Activated T-cell treated with anti-CD3 and anti-CD28 coated beads for 1 hour (primary cell): ENCODE data around the gene BTBD9.
A peak's percentile ranks its signal among the peaks of the same experiment; 100 is the strongest.

Source experiments
- DNase-seq: peaks from one replicate; pipeline ENCODE4 v3.0.0-alpha.2; 2020; ENCODE audit warnings: low read depth

BTBD9 gene

DNA sequence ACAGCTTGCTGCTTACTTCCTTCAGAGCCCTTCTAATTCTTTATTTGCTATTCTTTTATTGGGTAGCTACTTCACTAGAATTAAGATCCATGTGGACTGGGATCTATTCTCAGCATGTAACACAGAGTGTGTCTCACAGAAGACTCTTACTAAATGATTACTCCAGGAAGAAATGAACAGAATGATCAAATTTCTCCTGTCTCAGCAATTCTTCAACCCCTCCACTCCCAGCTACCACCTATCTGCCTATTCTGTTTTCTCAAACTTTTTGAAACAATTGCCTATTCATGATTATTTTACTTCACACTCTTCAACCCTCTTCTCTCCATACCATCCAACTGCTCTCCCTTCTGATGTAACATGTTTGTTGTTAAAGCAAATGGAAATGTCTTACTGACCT lies 132.6 kb downstream of the BTBD9 start:
- DNase-seq, result no peak

DNA sequence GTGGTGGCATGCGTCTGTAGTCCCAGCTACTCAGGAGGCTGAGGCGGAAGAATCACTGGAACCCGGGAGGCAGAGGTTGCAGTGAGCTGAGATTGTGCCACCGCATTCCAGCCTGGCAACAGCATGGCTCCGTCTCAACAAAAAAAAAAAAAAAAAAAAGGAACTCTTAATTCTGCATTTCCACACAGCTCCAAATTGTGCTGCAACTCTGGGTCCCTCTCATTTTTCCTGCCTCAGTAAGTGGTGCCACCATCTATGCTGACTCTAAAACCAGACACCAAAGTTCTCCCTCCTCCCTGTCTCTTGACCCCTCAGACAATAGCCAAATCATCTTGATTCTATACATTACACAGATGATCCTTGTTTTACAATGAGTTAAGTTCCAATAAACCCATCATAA lies 133.9 kb downstream of the BTBD9 start:
- no peak for DNase-seq

DNA sequence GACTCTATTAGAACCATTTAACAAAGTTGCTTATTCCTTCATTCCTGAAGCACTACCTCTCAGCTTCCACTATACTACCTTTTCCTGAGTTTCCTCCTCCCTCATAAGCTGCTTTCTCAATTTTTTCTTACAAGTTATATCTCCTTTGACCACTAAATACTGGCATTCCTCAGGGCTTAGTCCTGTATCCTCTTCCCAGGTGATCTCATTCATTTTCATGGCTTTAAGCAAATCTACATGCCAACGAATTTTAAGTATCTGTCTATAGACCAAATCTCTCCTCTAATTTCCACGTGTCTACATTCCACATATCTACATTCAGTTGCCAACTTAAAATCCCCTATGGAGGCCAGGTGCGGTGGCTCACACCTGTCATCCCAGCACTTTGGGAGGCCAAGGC lies 134.7 kb downstream of the BTBD9 start:
- no peak for DNase-seq

DNA sequence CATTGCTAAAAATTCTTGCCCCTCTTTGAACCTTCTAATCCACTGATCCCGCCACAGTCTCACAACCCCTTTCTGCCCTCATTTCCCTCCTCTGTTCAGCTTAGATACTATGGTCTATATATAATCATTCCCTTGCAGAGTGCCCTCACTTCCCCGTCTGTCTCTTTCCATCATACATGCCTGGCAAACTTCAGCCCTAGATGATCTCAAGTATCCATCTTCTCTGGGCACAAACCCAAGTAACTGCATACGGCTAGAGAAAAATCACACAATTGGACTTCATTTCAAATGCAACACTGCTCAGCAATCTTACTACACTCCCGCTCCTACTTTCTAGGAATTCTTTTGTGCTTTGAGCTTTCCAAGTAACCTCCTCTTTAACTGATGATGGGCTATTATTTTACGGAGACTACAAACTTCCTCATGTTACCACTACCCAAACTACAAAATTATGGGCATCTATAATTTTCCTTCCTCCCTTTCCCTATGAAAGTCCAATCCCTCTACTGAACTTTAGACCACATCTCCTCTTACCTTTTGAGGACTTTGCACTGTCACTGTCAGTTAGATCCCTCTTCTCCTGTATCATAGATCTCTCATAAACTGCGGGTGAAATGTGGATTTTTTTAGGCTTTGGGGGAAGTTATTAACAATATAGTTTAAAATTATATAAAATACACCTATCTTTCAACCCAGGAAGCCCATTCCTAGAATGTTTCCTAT lies 135.6 kb downstream of the BTBD9 start:
- DNase-seq, result no peak

DNA sequence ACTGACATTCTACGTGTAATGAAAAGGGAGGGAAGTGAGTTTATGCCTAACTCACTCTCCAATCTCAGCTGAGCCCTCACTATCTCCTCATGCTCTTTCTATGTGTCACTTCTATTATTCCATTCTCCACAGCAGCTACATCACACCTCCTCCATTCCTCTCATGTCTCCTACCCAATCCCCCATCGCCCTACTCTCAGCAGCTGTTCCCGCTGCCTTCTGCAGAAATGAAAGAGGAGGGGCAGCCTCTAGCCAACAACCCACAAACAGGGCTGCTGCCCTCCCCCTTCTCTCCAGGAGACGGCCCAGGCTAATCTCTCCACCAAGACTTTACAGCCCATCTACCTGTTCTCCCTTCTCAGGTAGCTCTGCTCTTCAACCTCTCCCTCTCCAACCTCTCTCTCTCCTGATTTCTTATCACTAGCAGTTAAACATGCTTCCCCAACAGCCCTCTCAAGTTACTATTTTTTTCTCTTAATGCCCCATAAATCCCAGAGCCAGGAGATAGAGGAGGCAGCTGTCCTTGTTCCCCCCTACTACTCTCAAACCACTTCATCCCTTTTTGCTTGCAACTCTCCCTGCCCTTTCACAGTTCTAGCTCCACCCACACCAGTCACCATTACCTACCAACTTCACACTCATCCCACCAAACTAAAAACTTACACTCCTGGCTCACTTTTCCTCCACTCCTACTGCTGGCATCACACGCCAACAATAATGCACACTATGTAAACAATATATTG lies 136.5 kb downstream of the BTBD9 start:
- DNase-seq, result no peak

DNA sequence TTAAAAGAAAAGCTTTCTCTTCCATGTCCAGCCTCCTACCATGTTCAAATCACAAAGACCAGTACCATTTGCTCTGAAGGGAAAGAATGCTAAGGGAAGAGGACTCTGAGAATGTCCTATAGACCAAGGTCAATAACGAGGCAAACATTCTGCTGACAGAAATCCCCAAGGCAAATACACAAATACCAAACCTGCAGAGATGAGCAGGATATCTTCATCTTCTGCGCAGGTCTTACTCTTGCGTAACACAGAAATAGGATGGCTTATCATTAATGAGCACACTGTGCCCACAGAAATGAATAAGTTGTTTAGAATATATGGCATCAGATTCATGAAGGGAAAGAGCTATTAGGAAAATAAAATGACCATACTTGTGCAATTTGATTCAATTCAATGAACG lies 137.3 kb downstream of the BTBD9 start:
- no peak for DNase-seq

DNA sequence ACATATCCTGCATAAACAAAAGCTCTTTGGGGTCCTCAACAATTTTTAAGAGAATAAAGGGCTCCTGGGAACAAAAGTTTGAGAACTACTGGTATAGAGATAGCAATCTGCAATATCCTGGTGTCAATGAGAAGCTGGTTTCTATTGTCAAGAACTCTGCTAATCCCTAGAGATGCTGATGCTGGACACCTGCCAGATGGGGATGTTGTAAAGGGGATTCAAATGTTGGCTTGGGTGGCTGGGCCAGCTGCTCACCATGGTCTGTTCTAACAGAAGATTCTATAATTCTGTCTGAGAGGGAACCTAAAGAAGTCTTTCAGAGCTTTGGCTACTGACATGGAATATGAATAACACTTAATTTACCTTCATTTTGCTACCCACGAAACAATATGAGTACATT lies 137.8 kb downstream of the BTBD9 start:
- DNase-seq, result no peak

DNA sequence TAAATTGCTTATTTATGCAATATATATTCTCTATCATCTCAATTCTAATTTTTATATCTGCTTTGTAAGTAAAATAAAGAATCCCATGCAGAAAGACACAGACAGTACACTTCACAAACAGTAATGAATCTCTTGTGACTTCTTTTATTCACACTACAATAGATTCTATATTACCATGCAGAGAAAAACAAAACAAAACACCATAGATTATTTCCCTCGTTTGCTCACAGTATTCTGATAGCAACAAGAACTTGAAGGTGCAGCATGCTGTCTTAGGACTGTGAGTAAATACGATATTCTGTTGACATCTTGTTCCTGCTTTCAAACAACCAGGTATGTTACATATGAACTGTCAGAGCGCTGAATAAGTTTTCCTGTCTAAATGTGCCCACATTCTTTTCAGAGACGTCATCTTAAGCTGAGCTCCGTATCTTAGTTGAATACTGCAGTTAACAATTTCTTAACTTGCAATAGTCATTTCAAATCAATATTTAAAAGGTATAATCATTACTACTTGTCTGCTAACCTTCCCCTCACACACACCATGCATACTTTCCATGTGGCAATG lies 140.1 kb downstream of the BTBD9 start:
- DNase-seq, result no peak

DNA sequence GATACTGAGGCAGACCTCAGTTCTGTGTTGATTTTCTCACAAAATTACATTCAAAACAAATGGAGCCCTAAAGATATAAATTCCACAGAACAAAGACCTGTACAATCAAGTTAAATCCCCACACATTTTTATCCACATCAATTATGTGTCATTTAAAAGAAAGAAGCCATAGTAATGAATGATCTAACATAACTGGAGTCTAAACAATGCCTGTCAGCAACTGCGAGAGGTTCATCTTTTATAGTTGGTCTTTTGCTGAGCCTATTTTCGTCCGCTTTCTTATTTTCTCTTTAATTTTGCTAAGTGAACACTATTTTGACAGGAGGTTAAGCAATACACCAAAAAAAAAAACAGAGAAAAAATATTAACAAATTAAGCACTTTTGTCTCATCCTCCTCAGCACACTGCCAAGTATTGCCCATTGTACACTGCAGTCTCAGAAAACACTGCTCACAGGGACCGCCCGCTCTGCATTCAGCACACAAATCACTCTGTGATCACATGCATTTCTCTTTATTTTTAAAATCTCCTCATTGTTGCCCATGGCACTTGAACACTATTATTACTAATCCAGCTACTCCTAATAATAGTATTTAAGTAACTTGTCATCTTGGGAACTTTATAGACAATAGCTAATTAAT lies 140.8 kb downstream of the BTBD9 start:
- no peak for DNase-seq

DNA sequence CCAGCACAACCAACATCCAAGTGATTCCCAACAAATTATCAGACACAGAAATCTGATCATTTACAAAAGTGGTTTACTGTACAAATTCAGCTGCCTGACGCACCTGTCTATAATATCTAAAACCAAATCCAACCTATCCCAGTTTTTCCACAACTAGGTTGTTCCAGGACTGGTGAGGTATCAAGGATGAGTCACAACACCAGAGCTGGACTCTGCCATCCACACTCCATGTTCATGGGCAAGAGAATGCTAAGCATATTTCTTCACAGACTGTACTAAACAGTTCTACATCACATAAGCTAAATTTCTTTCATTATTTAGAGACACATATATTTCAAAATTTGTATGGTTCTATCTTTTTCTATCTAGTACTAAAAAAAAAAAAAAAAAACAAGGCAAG lies 141.6 kb downstream of the BTBD9 start:
- no peak for DNase-seq

DNA sequence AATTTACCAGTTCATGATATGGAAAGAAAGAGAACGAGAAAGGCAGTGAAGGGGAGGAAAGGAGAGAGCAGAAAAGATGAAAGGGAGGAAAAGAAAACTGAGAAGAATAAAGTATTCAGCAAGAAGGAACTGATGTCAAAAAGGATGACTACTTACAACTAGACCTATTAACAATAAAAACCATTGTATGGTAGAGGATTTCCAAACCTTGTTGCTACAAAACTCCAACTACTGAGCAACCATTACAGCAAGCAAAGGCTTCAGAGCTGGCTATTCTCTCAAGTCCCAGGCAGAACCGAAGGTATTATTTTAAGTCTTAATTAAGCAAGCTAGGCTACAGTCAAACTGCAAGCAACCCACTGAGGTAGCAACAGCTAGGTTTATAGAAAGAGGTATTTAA lies 142.2 kb downstream of the BTBD9 start:
- DNase-seq, result no peak

DNA sequence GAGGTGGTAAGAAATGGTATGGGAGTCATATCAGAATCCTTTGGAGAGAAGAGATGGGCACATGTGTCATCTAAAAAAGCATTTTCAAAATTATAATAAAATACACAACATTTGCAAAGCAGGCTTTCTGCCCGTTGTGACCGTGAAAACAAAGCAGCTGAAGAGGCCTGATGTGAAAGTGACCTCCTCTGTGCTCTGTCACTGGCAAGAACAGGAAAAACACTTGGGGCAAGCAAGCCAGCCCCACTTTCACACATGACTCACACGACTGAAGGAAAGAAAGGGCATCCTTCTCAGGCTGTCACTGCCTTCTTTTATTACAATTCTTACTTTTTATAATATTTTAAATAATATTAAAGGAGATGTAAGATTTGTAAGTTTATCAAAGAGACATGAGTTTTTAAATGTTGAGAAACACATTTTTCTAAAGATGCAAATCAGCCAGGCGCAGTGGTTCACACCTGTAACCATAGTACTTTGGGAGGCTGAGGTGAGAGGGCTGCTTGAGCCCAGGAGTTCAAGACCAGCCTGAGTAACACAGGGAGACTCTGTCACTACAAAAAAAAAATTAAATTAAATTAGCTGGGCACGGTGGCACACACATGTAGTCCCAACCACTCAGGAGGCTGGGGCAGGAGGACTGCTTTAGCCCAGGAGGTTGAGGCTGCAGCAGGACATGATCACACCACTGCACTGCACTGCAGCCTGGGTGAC lies 143.7 kb downstream of the BTBD9 start:
- DNase-seq, result no peak

DNA sequence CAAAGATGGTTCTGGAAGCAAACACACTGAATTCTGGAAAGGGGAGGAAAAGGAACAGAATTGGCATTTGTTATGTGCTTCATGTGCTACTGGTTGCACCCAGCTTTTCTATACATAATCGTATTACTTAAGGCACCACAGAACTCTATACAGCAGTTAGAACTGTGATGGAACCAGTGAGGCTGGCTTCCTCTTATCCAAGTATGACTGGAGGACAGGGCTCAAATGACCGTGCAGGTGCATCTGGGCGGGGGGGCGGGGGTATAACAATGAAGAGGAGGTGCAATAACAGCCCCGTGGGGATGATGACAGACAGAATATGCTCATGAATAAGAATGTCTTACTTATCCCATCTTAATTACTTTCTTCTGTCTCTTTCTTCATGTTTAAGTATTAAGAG lies 144.2 kb downstream of the BTBD9 start:
- no peak for DNase-seq

DNA sequence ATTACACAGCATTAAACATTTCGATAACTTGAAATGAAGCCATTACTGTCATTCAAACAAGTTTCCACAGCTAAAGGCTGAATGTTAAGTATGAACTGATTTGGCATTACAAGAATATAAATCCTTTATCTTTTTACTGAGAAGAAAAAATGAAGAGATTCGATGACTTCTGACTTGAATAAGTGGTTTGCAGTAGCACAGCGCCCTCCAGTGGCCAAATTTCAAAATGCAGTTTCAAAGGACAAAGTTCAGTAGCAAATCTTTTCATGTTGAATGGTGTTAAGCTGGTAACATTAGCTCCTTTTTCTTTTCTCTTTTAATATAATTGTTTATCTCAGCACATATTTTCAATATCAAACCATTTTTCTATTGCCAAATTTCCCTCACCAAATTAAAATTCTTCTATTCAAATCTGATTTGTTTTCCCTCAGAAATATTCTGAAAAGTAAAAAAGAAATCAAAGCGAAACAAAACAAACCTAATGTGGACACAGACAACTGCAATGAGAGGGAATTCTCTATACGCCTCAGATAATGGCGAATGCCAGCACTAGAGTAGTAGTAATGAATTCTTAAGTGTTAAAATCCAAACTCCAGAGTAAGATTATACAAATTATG lies 145.7 kb downstream of the BTBD9 start:
- DNase-seq, result peak; percentile 74

DNA sequence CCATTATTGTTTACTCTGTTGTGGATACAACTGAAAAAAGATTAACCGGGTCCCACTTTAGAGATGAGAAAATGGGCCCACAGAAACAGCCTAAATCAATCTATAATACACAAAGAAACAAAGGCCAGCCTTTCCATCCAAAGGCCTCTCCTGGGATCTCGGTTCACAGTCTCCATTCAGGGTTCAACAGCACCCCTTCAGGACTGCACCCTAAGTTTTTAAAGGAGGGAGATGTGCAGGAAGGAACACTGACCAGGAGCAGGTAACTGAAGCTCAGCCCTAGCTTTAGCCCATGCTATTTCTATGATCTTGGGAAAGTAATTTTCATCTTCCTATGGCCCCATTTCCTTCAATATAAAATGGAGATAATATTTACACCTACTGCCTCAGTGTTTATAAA lies 147.7 kb downstream of the BTBD9 start:
- no peak for DNase-seq

DNA sequence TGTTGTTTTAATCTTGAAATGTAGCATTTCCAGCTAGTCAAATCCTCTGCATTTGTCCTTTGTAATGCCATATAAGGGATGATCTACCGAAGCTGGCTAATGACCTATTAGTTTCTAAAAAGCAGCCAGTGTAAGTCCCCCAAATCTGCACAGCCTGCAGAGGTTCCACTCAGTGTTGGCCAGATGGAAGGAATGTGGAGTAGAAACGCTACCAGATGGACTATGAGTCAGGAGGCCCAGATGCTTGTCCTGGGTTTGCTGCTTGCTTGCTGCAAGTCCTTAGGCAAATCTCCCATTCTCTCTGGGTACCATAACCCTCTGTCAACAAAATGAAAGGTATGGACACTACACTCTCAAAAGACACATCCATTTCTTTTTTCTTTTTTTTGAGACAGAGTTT lies 149.8 kb downstream of the BTBD9 start:
- DNase-seq, result no peak

DNA sequence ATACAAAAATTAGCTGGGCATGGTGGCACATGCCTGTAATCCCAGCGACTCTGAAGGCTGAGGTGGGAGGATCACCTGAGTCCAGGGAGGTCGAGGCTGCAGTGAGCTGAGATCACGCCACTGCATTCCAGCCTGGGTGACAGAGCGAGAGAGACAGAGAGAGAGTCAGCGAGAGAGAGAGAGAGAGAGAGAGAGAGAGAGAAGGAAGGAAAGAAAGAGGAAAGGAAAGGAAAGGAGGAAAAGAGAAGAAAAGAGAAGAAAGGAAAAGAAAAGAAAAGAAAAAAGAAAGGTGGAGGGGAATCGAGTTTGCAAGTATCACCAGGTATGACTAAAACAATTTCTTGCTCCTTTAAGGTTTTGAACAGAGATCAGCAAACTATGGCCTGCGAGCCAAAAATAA lies 152.3 kb downstream of the BTBD9 start:
- no peak for DNase-seq

DNA sequence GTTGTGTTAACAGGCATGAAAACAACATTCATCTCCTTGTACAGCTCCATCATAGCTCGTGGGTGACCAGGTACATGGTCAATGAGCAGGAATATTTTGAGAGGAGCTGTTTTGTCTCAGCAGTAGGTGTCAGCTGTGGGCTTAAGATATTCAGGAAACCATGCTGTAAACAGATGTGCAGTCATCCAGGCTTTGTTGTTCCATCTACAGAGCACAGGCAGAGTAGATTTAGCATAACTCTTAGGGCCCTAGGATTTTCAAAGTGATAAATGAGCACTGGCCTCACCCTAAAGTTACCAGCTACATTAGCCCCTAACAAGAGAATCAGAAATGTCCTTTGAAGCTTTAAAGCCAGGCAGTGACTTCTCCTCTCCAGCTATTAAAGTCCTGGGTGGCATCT lies 154.2 kb downstream of the BTBD9 start:
- no peak for DNase-seq

DNA sequence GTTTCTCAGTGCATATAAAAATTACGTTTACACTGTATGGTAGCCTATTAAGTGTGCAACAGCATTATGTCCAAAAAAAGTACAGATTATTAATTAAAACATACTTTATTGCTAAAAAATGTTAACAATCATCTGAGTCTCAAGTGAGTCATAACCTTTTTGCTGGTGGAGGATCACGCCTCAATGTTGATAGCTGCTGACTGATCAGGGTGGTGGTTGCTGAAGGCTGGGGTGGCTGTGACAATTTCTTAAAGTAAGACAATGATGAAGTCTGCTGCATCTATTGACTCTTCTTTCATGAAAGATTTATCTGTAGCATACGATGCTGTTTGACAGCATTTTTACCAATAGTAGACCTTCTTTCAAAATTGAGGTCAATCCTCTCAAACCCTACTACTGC lies 155.1 kb downstream of the BTBD9 start:
- no peak for DNase-seq

DNA sequence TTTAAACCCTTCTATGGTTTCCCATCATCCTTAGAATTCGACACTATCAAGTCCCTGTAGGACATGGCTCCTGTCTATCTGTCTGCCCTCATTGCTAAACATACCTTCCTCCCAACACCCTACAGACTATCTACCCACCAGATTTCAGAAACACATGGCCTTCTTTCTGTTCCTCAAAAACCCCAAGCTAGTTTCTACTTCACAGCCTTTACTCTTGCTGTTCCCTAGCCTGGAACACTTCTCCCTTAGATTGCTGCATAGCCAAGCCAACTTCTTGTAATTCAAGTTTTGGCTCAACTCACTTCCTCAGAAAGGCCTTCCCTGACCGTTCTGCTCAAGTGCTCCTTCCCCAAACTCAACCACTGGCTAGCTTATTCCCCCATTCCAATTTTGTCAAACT lies 156.2 kb downstream of the BTBD9 start:
- DNase-seq, result no peak

DNA sequence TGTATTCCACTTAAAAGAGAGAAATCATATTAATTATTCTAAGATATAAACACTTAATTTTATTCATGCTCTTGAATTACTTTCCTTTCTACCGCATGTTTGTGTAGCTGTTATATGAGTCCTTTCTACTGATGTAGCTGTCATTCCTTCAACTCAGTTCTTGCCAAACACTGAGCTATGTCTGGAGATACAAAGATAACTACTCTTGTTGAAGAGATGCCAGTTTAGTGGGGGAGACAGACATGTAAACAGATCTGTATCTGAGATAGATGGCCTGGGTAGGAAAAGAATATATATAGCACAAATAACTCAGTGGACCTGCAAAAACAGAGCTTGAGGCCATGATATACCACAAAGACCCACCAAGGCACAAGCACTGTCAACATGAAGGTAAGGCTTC lies 157.3 kb downstream of the BTBD9 start:
- DNase-seq, result no peak

DNA sequence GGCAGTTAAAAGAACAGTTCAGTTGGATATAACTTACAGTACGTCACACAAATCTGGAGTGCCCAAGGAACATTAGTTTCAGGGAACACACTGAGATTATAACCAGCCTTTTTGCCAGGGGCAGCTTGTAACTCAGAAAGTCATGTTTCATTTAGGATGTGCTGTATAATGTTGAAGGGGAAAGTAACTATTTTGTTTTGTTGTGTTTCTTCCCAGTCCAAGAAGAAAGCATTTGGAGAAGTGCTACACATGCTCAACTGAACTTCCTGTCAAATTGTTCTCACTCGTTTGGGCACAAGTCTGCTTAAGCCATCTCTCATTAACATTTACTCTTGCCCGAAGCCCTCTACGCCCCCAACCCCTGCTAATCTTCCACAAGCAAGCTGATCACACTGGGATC lies 157.9 kb downstream of the BTBD9 start:
- no peak for DNase-seq
